Measurements from ENCODE around the gene SQOR.
"Not testable (repeated sequence)": the region's sequence is repeated elsewhere in the genome, so short reads cannot be mapped to it uniquely, and the experiment has no call there.

The SQOR gene

DNA sequence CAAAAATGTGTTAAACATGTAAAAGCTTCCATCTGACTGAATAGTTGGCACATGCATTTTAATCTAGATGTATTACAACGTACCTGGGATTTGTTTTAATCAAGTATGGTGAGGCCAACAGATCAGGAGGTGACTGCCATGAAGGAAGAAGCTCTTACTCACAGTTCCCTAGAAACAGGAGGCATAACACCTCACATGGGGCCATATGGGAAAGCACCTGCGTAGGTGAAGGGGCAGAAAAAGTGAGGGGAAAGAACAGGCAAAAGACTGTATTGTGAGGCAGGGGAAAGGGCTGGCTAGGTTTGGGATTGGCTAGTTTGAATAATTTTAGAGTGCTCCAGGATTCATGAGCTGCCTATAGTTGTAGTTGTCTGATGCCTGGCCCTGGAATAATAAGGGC is 9.6 kb downstream of the SQOR start:
- H3K4me1 Mint-ChIP-seq (ENCODE audit: low read depth), result peaks cover 82% of the 10 kb centered on the region
- H3K27me3 Mint-ChIP-seq, result no peaks in the 10 kb centered on the region
- H3K36me3 Mint-ChIP-seq (ENCODE audit: low read depth), result peaks cover 35% of the 10 kb centered on the region
- H3K27ac Mint-ChIP-seq, result peak overlapping the region; percentile 69
- no peaks in the 10 kb centered on the region for H3K9me3 Mint-ChIP-seq
- peak overlapping the region; percentile 31 for H3K4me3 Mint-ChIP-seq

DNA sequence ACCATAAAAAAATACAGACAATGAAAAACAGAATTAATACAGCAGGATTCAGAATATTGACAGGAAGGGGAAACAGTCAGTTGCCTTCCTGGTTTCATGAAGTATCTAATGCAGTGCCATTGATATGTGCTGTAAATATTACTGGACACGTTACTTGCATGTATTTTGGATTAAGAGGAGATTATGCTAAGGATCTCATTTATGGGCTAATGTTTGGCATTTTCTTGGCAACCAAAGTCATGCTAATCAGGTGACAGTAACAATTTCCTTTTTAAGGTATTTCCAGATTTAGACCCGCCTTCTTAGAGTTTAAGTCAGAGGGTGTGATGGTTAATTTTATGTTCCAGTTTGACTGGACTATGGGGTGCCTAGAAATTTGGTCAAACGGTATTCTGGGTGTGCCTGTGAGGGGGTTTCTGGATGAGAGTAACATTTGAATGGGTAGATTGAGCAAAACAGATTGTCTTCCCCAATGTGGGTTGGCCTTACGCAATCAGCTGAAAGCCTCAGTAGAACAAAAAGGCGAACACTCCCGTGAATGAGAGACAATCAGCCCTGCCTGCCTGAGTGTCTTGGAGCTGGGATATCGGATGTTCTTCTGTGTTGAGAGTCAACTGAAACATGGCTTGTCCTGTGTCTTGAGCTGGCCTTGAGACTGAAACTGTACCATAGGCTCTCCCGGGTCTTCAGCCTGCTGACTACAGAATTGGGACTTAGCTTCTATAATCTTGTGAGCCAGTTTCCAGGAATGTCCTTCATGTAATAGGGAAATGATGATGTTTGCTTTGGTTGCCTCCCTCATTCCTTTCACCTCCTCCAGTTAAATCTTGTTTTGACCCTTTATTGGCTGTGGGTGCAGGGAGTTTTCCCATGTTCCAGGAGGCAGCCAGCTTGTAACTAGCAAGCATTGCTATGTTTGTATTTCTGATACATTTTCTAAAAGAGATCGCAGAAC is 10.5 kb downstream of the SQOR start:
- Mint-ChIP-seq H3K27me3 (no peaks in the 10 kb centered on the region), H3K9me3 (no peaks in the 10 kb centered on the region), H3K27ac (peak overlapping the region; percentile 69), H3K4me3 (peak overlapping the region; percentile 27), H3K36me3 (ENCODE audit: low read depth) (peaks cover 30% of the 10 kb centered on the region), H3K4me1 (ENCODE audit: low read depth) (peaks cover 82% of the 10 kb centered on the region)

DNA sequence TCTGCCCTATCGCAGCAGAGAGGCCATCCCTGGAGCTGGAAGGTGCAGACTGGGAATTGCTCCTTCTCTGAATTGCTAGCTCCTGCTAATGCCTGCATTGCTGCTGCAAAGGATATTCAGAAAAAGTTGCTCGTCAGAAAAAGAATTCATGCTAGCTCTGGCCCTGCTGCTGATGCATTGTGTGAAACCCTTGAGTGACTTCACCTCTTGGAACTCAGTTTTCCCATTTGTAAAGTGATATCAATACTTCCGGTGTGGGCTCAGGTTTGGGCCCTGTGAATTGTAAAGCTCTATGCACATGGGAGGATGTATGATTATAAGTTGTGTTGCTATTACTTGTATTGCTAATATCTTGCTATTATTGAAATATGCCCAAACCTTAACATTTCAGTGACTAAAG is 11.4 kb downstream of the SQOR start:
- H3K4me1 Mint-ChIP-seq (ENCODE audit: low read depth), result peaks cover 76% of the 10 kb centered on the region
- H3K4me3 Mint-ChIP-seq, result no peak overlapping the region
- H3K27ac Mint-ChIP-seq, result peak overlapping the region; percentile 52
- H3K9me3 Mint-ChIP-seq, result no peaks in the 10 kb centered on the region
- peaks cover 34% of the 10 kb centered on the region for H3K36me3 Mint-ChIP-seq (ENCODE audit: low read depth)
- H3K27me3 Mint-ChIP-seq, result no peaks in the 10 kb centered on the region

DNA sequence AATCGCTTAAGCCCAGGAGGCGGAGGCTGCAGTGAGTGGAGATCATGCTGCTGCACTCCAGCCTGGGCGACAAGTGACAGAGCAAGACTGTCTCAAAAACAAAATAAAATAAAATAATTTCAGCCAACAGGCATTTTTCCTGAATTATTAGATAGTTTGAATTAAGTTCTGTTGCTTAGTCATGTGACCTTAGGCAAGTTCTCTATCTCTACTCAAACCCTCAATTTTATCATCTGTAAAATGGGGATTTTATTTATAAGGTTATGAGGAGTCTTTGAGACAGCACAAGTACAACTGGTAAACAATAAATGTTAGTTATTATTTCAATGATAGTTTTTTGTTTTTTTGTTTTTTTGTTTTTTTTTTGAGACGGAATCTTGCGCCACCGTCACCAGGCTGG is 13.0 kb downstream of the SQOR start:
- H3K27me3 Mint-ChIP-seq, result no peaks in the 10 kb centered on the region
- H3K36me3 Mint-ChIP-seq (ENCODE audit: low read depth), result peaks cover 26% of the 10 kb centered on the region
- no peak overlapping the region for H3K4me3 Mint-ChIP-seq
- no peaks in the 10 kb centered on the region for H3K9me3 Mint-ChIP-seq
- H3K4me1 Mint-ChIP-seq (ENCODE audit: low read depth), result peaks cover 67% of the 10 kb centered on the region
- H3K27ac Mint-ChIP-seq, result no peak overlapping the region

GRCh38 chr15:45648521-45649200 is 13.8 kb downstream of the SQOR start:
- peaks cover 70% of the 10 kb centered on the region for H3K4me1 Mint-ChIP-seq (ENCODE audit: low read depth)
- no peaks in the 10 kb centered on the region for H3K9me3 Mint-ChIP-seq
- H3K27me3 Mint-ChIP-seq, result no peaks in the 10 kb centered on the region
- no peak overlapping the region for H3K27ac Mint-ChIP-seq
- peaks cover 23% of the 10 kb centered on the region for H3K36me3 Mint-ChIP-seq (ENCODE audit: low read depth)
- no peak overlapping the region for H3K4me3 Mint-ChIP-seq

DNA sequence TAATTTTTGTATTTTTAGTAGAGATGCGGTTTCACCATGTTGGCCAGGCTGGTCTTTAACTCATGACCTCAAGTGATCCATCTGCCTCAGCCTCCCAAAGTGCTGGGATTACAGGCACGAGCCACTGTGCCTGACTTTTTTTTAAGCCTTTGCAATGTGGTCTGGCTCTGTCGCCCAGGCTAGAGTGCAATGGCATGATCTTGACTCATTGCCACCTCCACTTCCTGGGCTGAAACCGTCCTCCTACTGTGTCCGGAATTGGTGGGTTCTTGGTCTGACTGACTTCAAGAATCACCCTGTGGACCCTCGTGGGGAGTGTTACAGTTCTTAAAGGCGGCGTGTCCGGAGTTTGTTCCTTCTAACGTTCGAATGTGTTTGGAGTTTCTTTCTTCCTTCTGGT is 15.2 kb downstream of the SQOR start:
- not testable (repeated sequence) for H3K27me3 Mint-ChIP-seq, H3K9me3 Mint-ChIP-seq
- H3K27ac Mint-ChIP-seq, result peak overlapping the region; percentile 43
- peaks cover 18% of the 10 kb centered on the region for H3K36me3 Mint-ChIP-seq (ENCODE audit: low read depth)
- H3K4me1 Mint-ChIP-seq (ENCODE audit: low read depth), result peaks cover 70% of the 10 kb centered on the region
- peak overlapping the region; percentile 7 for H3K4me3 Mint-ChIP-seq

DNA sequence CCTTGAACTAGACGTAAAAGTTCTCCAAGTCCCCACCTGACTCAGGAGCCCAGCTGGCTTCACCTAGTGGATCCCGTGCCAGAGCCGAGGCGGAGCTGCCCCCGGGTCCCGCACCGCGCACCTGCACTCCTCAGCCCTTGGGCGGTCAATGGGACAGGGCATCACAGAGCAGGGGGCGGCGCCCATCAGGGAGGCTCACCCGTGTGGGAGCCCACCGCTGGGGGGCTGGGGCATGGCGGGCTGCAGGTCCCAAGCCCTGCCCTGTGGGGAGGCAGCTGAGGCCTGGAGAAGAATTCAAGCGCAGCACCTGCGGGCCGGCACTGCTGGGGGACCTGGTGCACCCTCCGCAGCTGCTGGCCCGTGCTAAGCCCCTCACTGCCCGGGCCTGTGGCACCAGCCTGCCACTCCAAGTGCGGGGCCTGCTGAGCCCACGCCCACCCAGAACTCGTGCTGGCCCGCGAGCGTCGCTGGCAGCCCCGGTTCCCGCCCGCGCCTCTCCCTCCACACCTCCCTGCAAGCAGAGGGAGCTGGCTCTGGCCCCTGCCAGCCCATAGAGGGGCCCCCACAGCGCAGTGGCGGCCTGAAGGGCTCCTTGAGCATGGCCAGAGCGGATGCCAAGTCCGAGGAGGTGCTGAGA is 16.2 kb downstream of the SQOR start:
- H3K27ac Mint-ChIP-seq, result no peak overlapping the region
- peaks cover 64% of the 10 kb centered on the region for H3K4me1 Mint-ChIP-seq (ENCODE audit: low read depth)
- no peak overlapping the region for H3K4me3 Mint-ChIP-seq
- no peaks in the 10 kb centered on the region for H3K27me3 Mint-ChIP-seq
- H3K36me3 Mint-ChIP-seq (ENCODE audit: low read depth), result peaks cover 18% of the 10 kb centered on the region
- no peaks in the 10 kb centered on the region for H3K9me3 Mint-ChIP-seq

DNA sequence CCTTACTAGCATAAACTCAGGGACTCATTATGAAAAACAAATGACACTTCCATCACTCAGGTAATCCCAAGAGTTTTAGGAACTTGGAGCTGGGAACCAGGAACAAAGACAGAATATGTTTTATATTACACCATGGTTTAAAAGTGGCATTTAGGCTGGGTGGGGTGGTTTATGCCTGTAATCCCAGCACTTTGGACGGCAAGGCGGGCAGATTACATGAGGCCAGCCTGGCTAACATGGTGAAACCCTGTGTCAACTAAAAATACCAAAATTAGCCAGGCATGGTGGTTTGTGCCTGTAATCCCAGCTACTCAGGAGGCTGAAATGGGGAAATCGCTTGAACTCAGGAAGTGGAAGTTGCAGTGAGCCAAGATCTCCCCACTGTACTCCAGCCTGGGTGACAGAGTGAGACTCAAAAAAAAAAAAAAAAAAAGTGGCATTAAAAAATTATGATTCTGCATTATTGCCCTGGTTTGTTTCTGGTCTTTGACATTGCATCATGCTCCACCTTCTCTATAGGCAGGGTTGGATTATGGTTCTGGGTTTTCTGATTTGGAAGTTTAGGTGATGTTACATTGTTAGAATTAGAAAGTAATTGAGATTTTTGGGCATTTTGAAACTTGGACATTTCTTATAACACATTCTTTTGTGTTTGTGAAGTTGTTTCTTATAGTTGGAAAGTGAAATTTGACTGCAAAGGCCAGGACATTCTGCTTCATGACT is 19.0 kb downstream of the SQOR start:
- no peak overlapping the region for H3K4me3 Mint-ChIP-seq
- H3K27me3 Mint-ChIP-seq, result no peaks in the 10 kb centered on the region
- peaks cover 12% of the 10 kb centered on the region for H3K36me3 Mint-ChIP-seq (ENCODE audit: low read depth)
- no peak overlapping the region for H3K27ac Mint-ChIP-seq
- H3K4me1 Mint-ChIP-seq (ENCODE audit: low read depth), result peaks cover 55% of the 10 kb centered on the region
- no peaks in the 10 kb centered on the region for H3K9me3 Mint-ChIP-seq

- Mint-ChIP-seq H3K27ac (no peak overlapping the region), H3K9me3 (no peaks in the 10 kb centered on the region), H3K4me3 (no peak overlapping the region), H3K4me1 (ENCODE audit: low read depth) (peaks cover 48% of the 10 kb centered on the region), H3K36me3 (ENCODE audit: low read depth) (peaks cover 12% of the 10 kb centered on the region), H3K27me3 (no peaks in the 10 kb centered on the region)
Measured at GRCh38 chr15:45654749-45655148, 19.9 kb downstream of the SQOR start.

GRCh38 chr15:45657254-45657653 is 22.4 kb downstream of the SQOR start:
- Mint-ChIP-seq H3K36me3 (ENCODE audit: low read depth) (peaks cover 12% of the 10 kb centered on the region), H3K4me3 (no peak overlapping the region), H3K4me1 (ENCODE audit: low read depth) (peaks cover 34% of the 10 kb centered on the region), H3K27me3 (no peaks in the 10 kb centered on the region), H3K27ac (no peak overlapping the region), H3K9me3 (no peaks in the 10 kb centered on the region)

- no peaks in the 10 kb centered on the region for H3K9me3 Mint-ChIP-seq
- H3K4me3 Mint-ChIP-seq, result no peak overlapping the region
- peaks cover 31% of the 10 kb centered on the region for H3K4me1 Mint-ChIP-seq (ENCODE audit: low read depth)
- no peaks in the 10 kb centered on the region for H3K27me3 Mint-ChIP-seq
- H3K27ac Mint-ChIP-seq, result no peak overlapping the region
- H3K36me3 Mint-ChIP-seq (ENCODE audit: low read depth), result peaks cover 17% of the 10 kb centered on the region
Measured at GRCh38 chr15:45657764-45658545, 23.1 kb downstream of the SQOR start.

GRCh38 chr15:45660231-45660979 is 25.6 kb downstream of the SQOR start:
- Mint-ChIP-seq H3K27me3 (no peaks in the 10 kb centered on the region), H3K9me3 (no peaks in the 10 kb centered on the region), H3K4me3 (no peak overlapping the region), H3K27ac (no peak overlapping the region), H3K36me3 (ENCODE audit: low read depth) (peaks cover 42% of the 10 kb centered on the region), H3K4me1 (ENCODE audit: low read depth) (peaks cover 25% of the 10 kb centered on the region)

DNA sequence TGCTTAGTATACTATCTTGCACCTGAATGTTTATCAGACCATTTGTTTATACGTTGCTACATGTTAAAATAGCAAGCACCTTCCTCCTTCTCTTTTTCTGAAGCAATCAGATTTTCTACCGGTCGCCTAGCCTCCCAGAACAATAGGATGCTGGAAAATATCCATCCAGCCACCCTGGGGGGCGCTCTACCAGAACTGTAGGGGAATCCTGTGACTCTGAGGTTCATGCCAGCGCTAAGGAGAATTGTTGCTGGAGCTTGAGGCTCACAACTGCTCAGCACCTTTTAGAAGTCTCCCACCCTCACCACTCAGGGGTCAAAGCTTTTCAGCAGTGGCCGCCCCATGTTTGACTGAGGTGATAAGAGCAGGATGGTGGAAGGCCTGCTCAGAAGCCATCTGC is 27.5 kb downstream of the SQOR start:
- H3K27ac Mint-ChIP-seq, result no peak overlapping the region
- H3K9me3 Mint-ChIP-seq, result no peaks in the 10 kb centered on the region
- H3K36me3 Mint-ChIP-seq (ENCODE audit: low read depth), result peaks cover 50% of the 10 kb centered on the region
- peaks cover 18% of the 10 kb centered on the region for H3K4me1 Mint-ChIP-seq (ENCODE audit: low read depth)
- no peaks in the 10 kb centered on the region for H3K27me3 Mint-ChIP-seq
- H3K4me3 Mint-ChIP-seq, result no peak overlapping the region
